Endodermal cell (in vitro differentiated cells): Measurements from ENCODE around the gene WSCD2. TPM values are rescaled to one million over a fixed set of nuclear protein-coding genes. Genes with fewer than 3 reads are reported as not detected.

Experiments
- DNase-seq: peaks from one replicate; pipeline ENCODE4 v3.0.0-alpha.2; 2017
- H3K27ac ChIP-seq: 2 replicates; pipeline ENCODE4 v1.5.1; 2013; ENCODE audit warnings: mild to moderate bottlenecking, low read depth, low read length, moderate library complexity
- H3K27me3 ChIP-seq: 2 replicates; pipeline ENCODE4 v1.6.1; 2013; ENCODE audit warnings: mild to moderate bottlenecking, low read length, moderate library complexity; ENCODE audit not compliant: insufficient read depth, control insufficient read depth, poor library complexity, severe bottlenecking
- H3K36me3 ChIP-seq: 2 replicates; pipeline ENCODE4 v1.7.0; 2013; ENCODE audit warnings: mild to moderate bottlenecking, low read length, moderate library complexity; ENCODE audit not compliant: control insufficient read depth, insufficient read depth
- H3K4me1 ChIP-seq: one replicate; pipeline ENCODE4 v1.7.0; 2013; ENCODE audit warnings: low read length; ENCODE audit not compliant: control insufficient read depth, insufficient read depth
- H3K4me3 ChIP-seq: 2 replicates; pipeline ENCODE4 v1.5.1; 2013; ENCODE audit warnings: mild to moderate bottlenecking, low read length, moderate library complexity
- H3K9ac ChIP-seq: 2 replicates; pipeline ENCODE4 v1.6.1; 2013; ENCODE audit warnings: mild to moderate bottlenecking, low read length, moderate library complexity; ENCODE audit not compliant: poor library complexity, severe bottlenecking; ENCODE audit errors: extremely low read depth
- H3K9me3 ChIP-seq: 2 replicates; pipeline ENCODE4 v1.6.1; 2013; ENCODE audit warnings: mild to moderate bottlenecking, low read length, moderate library complexity; ENCODE audit not compliant: control insufficient read depth
- H3K27ac Mint-ChIP-seq: 2 replicates; pipeline ENCODE4 v1.8.0; 2020; ENCODE audit warnings: mixed read lengths
- H3K27me3 Mint-ChIP-seq: 2 replicates; pipeline ENCODE4 v1.8.0; 2021; ENCODE audit warnings: mild to moderate bottlenecking, mixed read lengths; ENCODE audit not compliant: insufficient read depth
- H3K36me3 Mint-ChIP-seq: 2 replicates; pipeline ENCODE4 v1.8.0; 2020; ENCODE audit warnings: low read depth, mixed read lengths
- H3K4me1 Mint-ChIP-seq: 2 replicates; pipeline ENCODE4 v1.8.0; 2020; ENCODE audit warnings: mixed read lengths
- H3K4me3 Mint-ChIP-seq: 2 replicates; pipeline ENCODE4 v1.8.0; 2020; ENCODE audit warnings: mild to moderate bottlenecking, moderate library complexity, mixed read lengths
- H3K9me3 Mint-ChIP-seq: 2 replicates; pipeline ENCODE4 v1.8.0; 2020; ENCODE audit warnings: mild to moderate bottlenecking, mixed read lengths
- WGBS, 2 experiments: methylation state at CpG; one replicate each; pipeline versions ENCODE4 v1.1.5 to v1.1.7; 2013; ENCODE audit warnings: missing lambda C conversion rate in 2 of 2, mixed read lengths in 1 of 2; ENCODE audit not compliant: insufficient coverage in 1 of 2, insufficient read length in 1 of 2; 5-methylcytosine and 5-hydroxymethylcytosine counted together
- total RNA-seq, 2 donors: library from RNA; stranded (reverse); fragmentation: NEBNext Ultra II Directional in 1 of 2; extraction: Animal tissue kit (Norgen Biotek cat#: 25700) in 1 of 2; gene quantifications; 2 replicates in 1 of 2; 3 replicates in 1 of 2; pipeline ENCODE4 v1.2.1, GENCODE V29; 2021
- TF ChIP-seq, protein P1 (sequence below): fragments of 200-600 bp; sonication (generic); conservative IDR thresholded peaks from 2 replicates; pipeline ENCODE4 v1.5.0; 2021; ENCODE audit warnings: antibody characterized with exemption, mild to moderate bottlenecking

Gene WSCD2
- total RNA-seq, 2 donors from 2014 or later: 0.80 to 1.3 TPM

DNA sequence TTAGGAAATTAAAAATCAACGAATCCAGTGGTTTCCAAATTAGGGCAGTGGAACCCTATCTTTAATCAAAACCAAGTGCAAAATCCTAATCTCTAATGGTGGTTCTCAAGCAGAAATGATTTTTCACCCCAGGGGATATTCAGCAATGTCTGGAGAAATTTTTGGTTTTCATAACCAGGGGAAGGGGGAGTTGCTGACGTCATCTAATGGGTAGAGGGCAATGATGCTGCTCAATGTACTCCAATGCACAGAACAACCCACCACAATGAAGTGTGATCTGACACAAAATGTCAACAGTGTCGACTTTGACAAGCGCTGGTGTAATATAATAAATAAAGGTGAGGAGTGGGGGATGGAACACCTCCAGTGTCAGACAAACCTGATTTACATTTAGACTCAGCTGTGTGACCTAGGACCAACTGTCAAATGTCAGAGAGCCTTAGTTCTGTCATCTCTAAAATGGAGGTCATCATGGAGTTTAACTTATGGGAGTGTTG is 128.6 kb downstream of the WSCD2 start:
- Histone ChIP-seq H3K36me3 (no peaks in the 10 kb centered on the region), H3K27me3 (no peaks in the 10 kb centered on the region), H3K27ac (no peak overlapping the region), H3K4me3 (no peak overlapping the region), H3K9ac (no peak overlapping the region), H3K9me3 (peaks cover 34% of the 10 kb centered on the region), H3K4me1 (no peaks in the 10 kb centered on the region)
- TF ChIP-seq, protein P1, sequence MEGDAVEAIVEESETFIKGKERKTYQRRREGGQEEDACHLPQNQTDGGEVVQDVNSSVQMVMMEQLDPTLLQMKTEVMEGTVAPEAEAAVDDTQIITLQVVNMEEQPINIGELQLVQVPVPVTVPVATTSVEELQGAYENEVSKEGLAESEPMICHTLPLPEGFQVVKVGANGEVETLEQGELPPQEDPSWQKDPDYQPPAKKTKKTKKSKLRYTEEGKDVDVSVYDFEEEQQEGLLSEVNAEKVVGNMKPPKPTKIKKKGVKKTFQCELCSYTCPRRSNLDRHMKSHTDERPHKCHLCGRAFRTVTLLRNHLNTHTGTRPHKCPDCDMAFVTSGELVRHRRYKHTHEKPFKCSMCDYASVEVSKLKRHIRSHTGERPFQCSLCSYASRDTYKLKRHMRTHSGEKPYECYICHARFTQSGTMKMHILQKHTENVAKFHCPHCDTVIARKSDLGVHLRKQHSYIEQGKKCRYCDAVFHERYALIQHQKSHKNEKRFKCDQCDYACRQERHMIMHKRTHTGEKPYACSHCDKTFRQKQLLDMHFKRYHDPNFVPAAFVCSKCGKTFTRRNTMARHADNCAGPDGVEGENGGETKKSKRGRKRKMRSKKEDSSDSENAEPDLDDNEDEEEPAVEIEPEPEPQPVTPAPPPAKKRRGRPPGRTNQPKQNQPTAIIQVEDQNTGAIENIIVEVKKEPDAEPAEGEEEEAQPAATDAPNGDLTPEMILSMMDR: no peak
- Mint-ChIP-seq H3K9me3 (peaks cover 31% of the 10 kb centered on the region), H3K36me3 (no peaks in the 10 kb centered on the region), H3K27ac (no peak overlapping the region), H3K4me3 (no peak overlapping the region), H3K4me1 (peaks cover 10% of the 10 kb centered on the region), H3K27me3 (peaks cover 4% of the 10 kb centered on the region)
- 93% methylated on average over 1 to 3 of the region's 4 CpGs for WGBS, 2 experiments
- no peak for DNase-seq

DNA sequence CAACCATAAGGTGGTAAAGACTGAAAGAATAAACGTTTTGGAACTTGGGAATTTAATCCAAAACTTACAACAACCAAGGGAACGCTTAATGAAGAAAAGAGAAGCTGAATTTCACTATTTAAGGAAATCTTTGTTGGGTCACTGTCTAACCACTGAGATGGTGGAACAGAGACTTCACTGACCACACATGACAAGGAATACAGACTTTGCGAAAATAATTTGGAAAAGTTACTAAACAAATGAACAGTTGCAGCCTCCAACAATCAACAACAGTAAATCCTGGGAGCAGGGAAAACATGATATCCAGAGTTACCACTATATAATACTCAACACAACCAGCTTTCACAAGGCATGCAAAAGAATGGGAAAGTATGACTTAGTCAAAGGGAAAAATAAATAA is 131.0 kb downstream of the WSCD2 start:
- Histone ChIP-seq H3K36me3 (no peaks in the 10 kb centered on the region), H3K27me3 (no peaks in the 10 kb centered on the region), H3K9ac (no peak overlapping the region), H3K9me3 (peaks cover 34% of the 10 kb centered on the region), H3K27ac (no peak overlapping the region), H3K4me3 (no peak overlapping the region), H3K4me1 (no peaks in the 10 kb centered on the region)
- Mint-ChIP-seq H3K4me1 (peaks cover 1% of the 10 kb centered on the region), H3K9me3 (peaks cover 33% of the 10 kb centered on the region), H3K4me3 (no peak overlapping the region), H3K27me3 (peaks cover 7% of the 10 kb centered on the region), H3K27ac (no peak overlapping the region), H3K36me3 (no peaks in the 10 kb centered on the region)
- TF ChIP-seq, protein P1: no peak
- WGBS, 2 experiments: 60 to 91% methylated on average over 1 to 2 of the region's 3 CpGs
- no peak for DNase-seq

DNA sequence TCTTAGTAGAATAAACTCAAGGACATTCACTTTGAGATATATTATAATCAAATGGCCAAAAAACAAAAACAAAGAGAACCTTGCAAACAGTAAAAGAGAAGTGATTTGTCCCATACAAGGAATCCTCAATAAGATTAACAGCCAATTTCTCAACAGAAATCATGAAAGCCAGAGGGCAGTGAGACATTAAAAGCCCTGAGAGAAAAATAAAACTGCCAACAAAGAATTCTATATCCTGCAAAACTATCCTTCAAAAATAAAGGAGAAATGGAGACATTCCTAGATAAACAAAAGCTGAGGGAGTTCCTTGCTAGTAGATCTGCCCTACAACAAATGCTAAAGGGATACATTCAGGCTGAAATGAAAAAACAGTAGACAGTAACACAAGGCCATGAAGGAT is 131.9 kb downstream of the WSCD2 start:
- H3K27ac Mint-ChIP-seq: no peak overlapping the region
- H3K36me3 Mint-ChIP-seq: no peaks in the 10 kb centered on the region
- no peak overlapping the region for H3K4me3 Mint-ChIP-seq
- H3K4me1 ChIP-seq: no peaks in the 10 kb centered on the region
- H3K27me3 ChIP-seq: no peaks in the 10 kb centered on the region
- TF ChIP-seq, protein P1: no peak
- peaks cover 2% of the 10 kb centered on the region for H3K4me1 Mint-ChIP-seq
- H3K9me3 Mint-ChIP-seq: peaks cover 33% of the 10 kb centered on the region
- H3K27me3 Mint-ChIP-seq: peaks cover 7% of the 10 kb centered on the region
- no peak overlapping the region for H3K27ac ChIP-seq
- H3K9ac ChIP-seq: no peak overlapping the region
- H3K36me3 ChIP-seq: no peaks in the 10 kb centered on the region
- DNase-seq: no peak
- peak overlapping the region; percentile 12 for H3K4me3 ChIP-seq
- H3K9me3 ChIP-seq: peaks cover 34% of the 10 kb centered on the region
